GM23338 (cell line): Measurements from ENCODE around the gene COL15A1. TPM values are rescaled to one million over a fixed set of nuclear protein-coding genes. Genes with fewer than 3 reads are reported as not detected.

Source experiments
- ATAC-seq: fragments of 200-7000 bp; cut with Tn5 transposase; 3 replicates; pipeline ENCODE4 v1.9.1; 2020
- DNase-seq: peaks from one replicate; pipeline ENCODE4 v3.0.0-alpha.2; 2015; ENCODE audit warnings: low spot score
- H2AFZ ChIP-seq: fragments of 200-600 bp; sonication (generic); 2 replicates; pipeline ENCODE4 v1.8.0; 2016; ENCODE audit warnings: antibody characterized with exemption, mild to moderate bottlenecking, moderate library complexity
- H3F3A ChIP-seq: fragments of 200-600 bp; sonication (generic); replicated peaks from 2 replicates; pipeline ENCODE4 v1.8.0; 2017; ENCODE audit warnings: antibody characterized with exemption, mixed run types, low read depth
- H3K27ac ChIP-seq: fragments of 200-600 bp; sonication (generic); 2 replicates; pipeline ENCODE4 v1.6.1; 2016; ENCODE audit warnings: low read depth
- H3K27me3 ChIP-seq: fragments of 200-600 bp; sonication (generic); 2 replicates; pipeline ENCODE4 v1.8.0; 2016; ENCODE audit warnings: mild to moderate bottlenecking, mixed run types, moderate library complexity; ENCODE audit not compliant: insufficient read depth
- H3K36me3 ChIP-seq: fragments of 200-600 bp; sonication (generic); 2 replicates; pipeline ENCODE4 v1.8.0; 2016; ENCODE audit warnings: mild to moderate bottlenecking; ENCODE audit not compliant: insufficient read depth
- H3K4me1 ChIP-seq: fragments of 200-600 bp; sonication (generic); 2 replicates; pipeline ENCODE4 v1.8.0; 2016; ENCODE audit warnings: mild to moderate bottlenecking, moderate library complexity; ENCODE audit not compliant: insufficient read depth
- H3K4me2 ChIP-seq: fragments of 200-600 bp; sonication (generic); 2 replicates; pipeline ENCODE4 v1.7.1; 2017; ENCODE audit warnings: mixed run types
- H3K4me3 ChIP-seq: fragments of 200-600 bp; sonication (generic); 2 replicates; pipeline ENCODE4 v1.6.1; 2016; ENCODE audit warnings: mixed run types
- H3K79me2 ChIP-seq: fragments of 200-600 bp; sonication (generic); replicated peaks from 2 replicates; pipeline ENCODE4 v1.8.0; 2017; ENCODE audit warnings: mild to moderate bottlenecking; ENCODE audit not compliant: insufficient read depth
- H3K9me2 ChIP-seq: fragments of 200-600 bp; sonication (generic); 2 replicates; pipeline ENCODE4 v1.8.0; 2017; ENCODE audit not compliant: insufficient read depth
- H4K20me1 ChIP-seq: fragments of 200-600 bp; sonication (generic); replicated peaks from 2 replicates; pipeline ENCODE4 v1.8.0; 2017; ENCODE audit warnings: mild to moderate bottlenecking; ENCODE audit not compliant: insufficient read depth
- H3K27ac Mint-ChIP-seq: 2 replicates; pipeline ENCODE4 v1.8.0; 2020; ENCODE audit warnings: inconsistent platforms, mild to moderate bottlenecking, moderate library complexity, mixed read lengths
- H3K27me3 Mint-ChIP-seq: 3 replicates; pipeline ENCODE4 v1.8.0; 2022; ENCODE audit warnings: low read depth, mild to moderate bottlenecking, moderate library complexity, mixed read lengths, inconsistent platforms; ENCODE audit not compliant: insufficient read depth, poor library complexity
- H3K36me3 Mint-ChIP-seq: 3 replicates; pipeline ENCODE4 v1.8.0; 2021; ENCODE audit warnings: low read depth, mild to moderate bottlenecking, inconsistent platforms, moderate library complexity, mixed read lengths
- H3K4me1 Mint-ChIP-seq: 3 replicates; pipeline ENCODE4 v1.8.0; 2020; ENCODE audit warnings: mild to moderate bottlenecking, inconsistent platforms, mixed read lengths
- H3K4me3 Mint-ChIP-seq: 3 replicates; pipeline ENCODE4 v1.8.0; 2021; ENCODE audit warnings: moderate library complexity, mild to moderate bottlenecking, inconsistent platforms, mixed read lengths
- H3K9me3 Mint-ChIP-seq: 3 replicates; pipeline ENCODE4 v1.8.0; 2020; ENCODE audit warnings: moderate library complexity, mild to moderate bottlenecking, inconsistent platforms, mixed read lengths
- CREB1 ChIP-seq: fragments of 250-450 bp; sonication (Bioruptor Pico); IDR thresholded peaks from 2 replicates; pipeline ENCODE4 v1.5.0; 2020; ENCODE audit warnings: low read depth, mild to moderate bottlenecking, moderate library complexity
- ETS1 ChIP-seq: IDR thresholded peaks from 2 replicates; pipeline ENCODE4 v1.6.1; 2016; ENCODE audit warnings: antibody characterized with exemption
- JUNB ChIP-seq: IDR thresholded peaks from one replicate; pipeline ENCODE4 v1.6.1; 2016; ENCODE audit warnings: antibody characterized with exemption; ENCODE audit not compliant: unreplicated experiment
- POLR2AphosphoS5 ChIP-seq: IDR thresholded peaks from 2 replicates; pipeline ENCODE4 v1.6.1; 2016; ENCODE audit warnings: antibody characterized with exemption, low read depth
- ZNF331 ChIP-seq: fragments of 250-450 bp; sonication (Bioruptor Pico); IDR thresholded peaks from 2 replicates; pipeline ENCODE4 v1.5.0; 2020; ENCODE audit warnings: low read depth, mild to moderate bottlenecking, moderate library complexity
- polyA plus RNA-seq: library from polyadenylated mRNA; unstranded; fragments of >200 nt; fragmentation: Nextera tagmentation; extraction: Ambion mirVana; gene quantifications from 2 replicates; pipeline ENCODE4 v1.2.1, GENCODE V29; 2016
- total RNA-seq: library from RNA; depleted of rRNA; stranded (reverse); fragments of >200 nt; shearing (Covaris generic); gene quantifications from 2 replicates; pipeline ENCODE4 v1.2.3, GENCODE V29; 2014
- TF ChIP-seq, protein P1 (sequence below): fragments of 250-450 bp; sonication (Bioruptor Pico); IDR thresholded peaks from 2 replicates; pipeline ENCODE4 v1.5.0; 2020; ENCODE audit warnings: mild to moderate bottlenecking, moderate library complexity
- TF ChIP-seq, protein P2 (sequence below): IDR thresholded peaks from one replicate; pipeline ENCODE4 v1.6.1; 2018; ENCODE audit warnings: antibody characterized with exemption; ENCODE audit not compliant: unreplicated experiment

COL15A1 gene
- total and polyA plus RNA-seq, 2 experiments from 2014 or later: 0.17 to 0.18 TPM

DNA sequence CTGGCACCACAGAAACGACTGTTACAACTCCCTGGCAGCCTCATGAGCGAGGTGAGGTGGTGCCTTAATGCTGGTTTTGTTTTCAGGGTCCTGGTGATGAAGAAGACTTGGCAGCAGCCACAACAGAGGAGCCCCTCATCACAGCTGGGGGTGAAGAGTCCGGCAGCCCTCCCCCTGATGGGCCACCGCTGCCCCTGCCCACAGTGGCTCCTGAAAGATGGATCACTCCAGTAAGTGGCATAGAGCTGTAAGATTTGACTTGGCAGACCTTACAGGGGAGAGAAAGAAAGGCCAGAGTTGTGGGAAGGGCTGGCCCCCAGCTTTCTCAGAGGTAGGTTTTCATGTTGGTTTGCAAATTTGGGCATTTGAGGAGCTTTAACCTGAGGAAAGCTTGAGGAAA is 72.2 kb downstream of the COL15A1 start (continued):
- TF ChIP-seq, protein P1, sequence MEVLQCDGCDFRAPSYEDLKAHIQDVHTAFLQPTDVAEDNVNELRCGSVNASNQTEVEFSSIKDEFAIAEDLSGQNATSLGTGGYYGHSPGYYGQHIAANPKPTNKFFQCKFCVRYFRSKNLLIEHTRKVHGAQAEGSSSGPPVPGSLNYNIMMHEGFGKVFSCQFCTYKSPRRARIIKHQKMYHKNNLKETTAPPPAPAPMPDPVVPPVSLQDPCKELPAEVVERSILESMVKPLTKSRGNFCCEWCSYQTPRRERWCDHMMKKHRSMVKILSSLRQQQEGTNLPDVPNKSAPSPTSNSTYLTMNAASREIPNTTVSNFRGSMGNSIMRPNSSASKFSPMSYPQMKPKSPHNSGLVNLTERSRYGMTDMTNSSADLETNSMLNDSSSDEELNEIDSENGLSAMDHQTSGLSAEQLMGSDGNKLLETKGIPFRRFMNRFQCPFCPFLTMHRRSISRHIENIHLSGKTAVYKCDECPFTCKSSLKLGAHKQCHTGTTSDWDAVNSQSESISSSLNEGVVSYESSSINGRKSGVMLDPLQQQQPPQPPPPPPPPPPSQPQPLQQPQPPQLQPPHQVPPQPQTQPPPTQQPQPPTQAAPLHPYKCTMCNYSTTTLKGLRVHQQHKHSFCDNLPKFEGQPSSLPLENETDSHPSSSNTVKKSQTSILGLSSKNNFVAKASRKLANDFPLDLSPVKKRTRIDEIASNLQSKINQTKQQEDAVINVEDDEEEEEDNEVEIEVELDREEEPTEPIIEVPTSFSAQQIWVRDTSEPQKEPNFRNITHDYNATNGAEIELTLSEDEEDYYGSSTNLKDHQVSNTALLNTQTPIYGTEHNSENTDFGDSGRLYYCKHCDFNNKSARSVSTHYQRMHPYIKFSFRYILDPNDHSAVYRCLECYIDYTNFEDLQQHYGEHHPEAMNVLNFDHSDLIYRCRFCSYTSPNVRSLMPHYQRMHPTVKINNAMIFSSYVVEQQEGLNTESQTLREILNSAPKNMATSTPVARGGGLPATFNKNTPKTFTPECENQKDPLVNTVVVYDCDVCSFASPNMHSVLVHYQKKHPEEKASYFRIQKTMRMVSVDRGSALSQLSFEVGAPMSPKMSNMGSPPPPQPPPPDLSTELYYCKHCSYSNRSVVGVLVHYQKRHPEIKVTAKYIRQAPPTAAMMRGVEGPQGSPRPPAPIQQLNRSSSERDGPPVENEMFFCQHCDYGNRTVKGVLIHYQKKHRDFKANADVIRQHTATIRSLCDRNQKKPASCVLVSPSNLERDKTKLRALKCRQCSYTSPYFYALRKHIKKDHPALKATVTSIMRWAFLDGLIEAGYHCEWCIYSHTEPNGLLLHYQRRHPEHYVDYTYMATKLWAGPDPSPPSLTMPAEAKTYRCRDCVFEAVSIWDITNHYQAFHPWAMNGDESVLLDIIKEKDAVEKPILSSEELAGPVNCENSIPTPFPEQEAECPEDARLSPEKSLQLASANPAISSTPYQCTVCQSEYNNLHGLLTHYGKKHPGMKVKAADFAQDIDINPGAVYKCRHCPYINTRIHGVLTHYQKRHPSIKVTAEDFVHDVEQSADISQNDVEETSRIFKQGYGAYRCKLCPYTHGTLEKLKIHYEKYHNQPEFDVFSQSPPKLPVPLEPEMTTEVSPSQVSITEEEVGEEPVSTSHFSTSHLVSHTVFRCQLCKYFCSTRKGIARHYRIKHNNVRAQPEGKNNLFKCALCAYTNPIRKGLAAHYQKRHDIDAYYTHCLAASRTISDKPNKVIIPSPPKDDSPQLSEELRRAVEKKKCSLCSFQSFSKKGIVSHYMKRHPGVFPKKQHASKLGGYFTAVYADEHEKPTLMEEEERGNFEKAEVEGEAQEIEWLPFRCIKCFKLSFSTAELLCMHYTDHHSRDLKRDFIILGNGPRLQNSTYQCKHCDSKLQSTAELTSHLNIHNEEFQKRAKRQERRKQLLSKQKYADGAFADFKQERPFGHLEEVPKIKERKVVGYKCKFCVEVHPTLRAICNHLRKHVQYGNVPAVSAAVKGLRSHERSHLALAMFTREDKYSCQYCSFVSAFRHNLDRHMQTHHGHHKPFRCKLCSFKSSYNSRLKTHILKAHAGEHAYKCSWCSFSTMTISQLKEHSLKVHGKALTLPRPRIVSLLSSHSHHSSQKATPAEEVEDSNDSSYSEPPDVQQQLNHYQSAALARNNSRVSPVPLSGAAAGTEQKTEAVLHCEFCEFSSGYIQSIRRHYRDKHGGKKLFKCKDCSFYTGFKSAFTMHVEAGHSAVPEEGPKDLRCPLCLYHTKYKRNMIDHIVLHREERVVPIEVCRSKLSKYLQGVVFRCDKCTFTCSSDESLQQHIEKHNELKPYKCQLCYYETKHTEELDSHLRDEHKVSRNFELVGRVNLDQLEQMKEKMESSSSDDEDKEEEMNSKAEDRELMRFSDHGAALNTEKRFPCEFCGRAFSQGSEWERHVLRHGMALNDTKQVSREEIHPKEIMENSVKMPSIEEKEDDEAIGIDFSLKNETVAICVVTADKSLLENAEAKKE (CRISPR knock-in tag): no peak

DNA sequence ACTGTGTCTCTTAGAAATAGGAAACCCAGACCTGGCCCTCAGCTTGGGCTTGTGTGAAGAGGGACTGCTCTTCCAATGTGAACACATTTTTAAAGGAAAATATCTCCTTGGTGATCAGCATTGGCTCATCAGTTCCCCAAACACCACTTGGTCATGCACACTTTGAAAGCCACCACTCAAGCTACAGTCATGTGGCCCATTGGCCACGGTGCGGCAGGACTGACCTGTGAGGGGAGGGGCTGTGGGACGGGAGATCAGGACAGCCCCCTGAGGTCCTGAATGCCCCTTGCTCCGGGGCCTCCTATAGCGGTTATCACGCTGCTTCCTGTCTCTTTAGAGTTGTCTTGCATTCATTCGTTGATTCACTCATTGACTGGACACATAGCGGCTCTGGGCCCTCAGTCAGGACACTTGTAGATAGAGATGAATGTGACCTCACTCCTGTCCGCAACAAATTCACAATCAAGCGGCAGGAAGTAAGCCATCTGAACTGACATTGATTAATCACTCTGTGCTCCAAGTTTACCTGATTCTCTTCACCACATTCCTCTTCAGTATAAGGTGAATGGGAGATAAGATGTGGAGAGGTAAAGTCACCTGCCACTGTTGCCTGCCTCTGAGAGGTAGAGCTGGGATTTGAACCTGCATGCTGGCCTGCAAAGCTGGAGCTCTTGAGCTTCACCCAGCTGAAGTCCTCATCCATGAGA is 73.1 kb downstream of the COL15A1 start:
- H3K36me3 Mint-ChIP-seq: peaks cover 8% of the 10 kb centered on the region
- no peaks in the 10 kb centered on the region for H3K4me1 ChIP-seq
- H3F3A ChIP-seq: no peaks in the 10 kb centered on the region
- no peaks in the 10 kb centered on the region for H3K4me1 Mint-ChIP-seq
- DNase-seq: no peak
- no peak overlapping the region for H3K4me3 ChIP-seq
- H3K36me3 ChIP-seq: no peaks in the 10 kb centered on the region
- no peak for ATAC-seq
- H3K27me3 ChIP-seq: no peaks in the 10 kb centered on the region
- no peak overlapping the region for H3K27ac Mint-ChIP-seq
- peaks cover 7% of the 10 kb centered on the region for H3K27me3 Mint-ChIP-seq
- no peak overlapping the region for H2AFZ ChIP-seq
- H3K79me2 ChIP-seq: no peaks in the 10 kb centered on the region
- no peak overlapping the region for H3K4me2 ChIP-seq
- H3K9me3 Mint-ChIP-seq: peaks cover 36% of the 10 kb centered on the region
- TF ChIP-seq JUNB (no peak), CREB1 (CRISPR knock-in tag) (no peak)
- H3K4me3 Mint-ChIP-seq: no peak overlapping the region
- H3K9me2 ChIP-seq: peaks cover 14% of the 10 kb centered on the region
- no peaks in the 10 kb centered on the region for H4K20me1 ChIP-seq
- no peak overlapping the region for H3K27ac ChIP-seq

GRCh38 chr9:99018653-99019052 is 74.9 kb downstream of the COL15A1 start:
- no peak overlapping the region for H3K4me3 ChIP-seq
- no peak overlapping the region for H3K4me3 Mint-ChIP-seq
- no peak for DNase-seq
- no peak for ATAC-seq
- no peaks in the 10 kb centered on the region for H3K4me1 ChIP-seq
- no peaks in the 10 kb centered on the region for H3K4me1 Mint-ChIP-seq
- no peak overlapping the region for H3K27ac Mint-ChIP-seq
- no peaks in the 10 kb centered on the region; the same call in 1 of the 3 replicates for H3K36me3 Mint-ChIP-seq
- peaks cover 13% of the 10 kb centered on the region; the same call in 1 of the 2 replicates for H3K9me2 ChIP-seq
- no peaks in the 10 kb centered on the region for H4K20me1 ChIP-seq
- no peak overlapping the region for H3K4me2 ChIP-seq
- no peak overlapping the region for H2AFZ ChIP-seq
- no peaks in the 10 kb centered on the region for H3K27me3 ChIP-seq
- H3K79me2 ChIP-seq: no peaks in the 10 kb centered on the region
- H3K9me3 Mint-ChIP-seq: peaks cover 18% of the 10 kb centered on the region
- no peaks in the 10 kb centered on the region for H3F3A ChIP-seq
- peaks cover 9% of the 10 kb centered on the region for H3K27me3 Mint-ChIP-seq
- H3K36me3 ChIP-seq: no peaks in the 10 kb centered on the region
- H3K27ac ChIP-seq: no peak overlapping the region
- no peak for TF ChIP-seq JUNB
- TF ChIP-seq, protein P2, sequence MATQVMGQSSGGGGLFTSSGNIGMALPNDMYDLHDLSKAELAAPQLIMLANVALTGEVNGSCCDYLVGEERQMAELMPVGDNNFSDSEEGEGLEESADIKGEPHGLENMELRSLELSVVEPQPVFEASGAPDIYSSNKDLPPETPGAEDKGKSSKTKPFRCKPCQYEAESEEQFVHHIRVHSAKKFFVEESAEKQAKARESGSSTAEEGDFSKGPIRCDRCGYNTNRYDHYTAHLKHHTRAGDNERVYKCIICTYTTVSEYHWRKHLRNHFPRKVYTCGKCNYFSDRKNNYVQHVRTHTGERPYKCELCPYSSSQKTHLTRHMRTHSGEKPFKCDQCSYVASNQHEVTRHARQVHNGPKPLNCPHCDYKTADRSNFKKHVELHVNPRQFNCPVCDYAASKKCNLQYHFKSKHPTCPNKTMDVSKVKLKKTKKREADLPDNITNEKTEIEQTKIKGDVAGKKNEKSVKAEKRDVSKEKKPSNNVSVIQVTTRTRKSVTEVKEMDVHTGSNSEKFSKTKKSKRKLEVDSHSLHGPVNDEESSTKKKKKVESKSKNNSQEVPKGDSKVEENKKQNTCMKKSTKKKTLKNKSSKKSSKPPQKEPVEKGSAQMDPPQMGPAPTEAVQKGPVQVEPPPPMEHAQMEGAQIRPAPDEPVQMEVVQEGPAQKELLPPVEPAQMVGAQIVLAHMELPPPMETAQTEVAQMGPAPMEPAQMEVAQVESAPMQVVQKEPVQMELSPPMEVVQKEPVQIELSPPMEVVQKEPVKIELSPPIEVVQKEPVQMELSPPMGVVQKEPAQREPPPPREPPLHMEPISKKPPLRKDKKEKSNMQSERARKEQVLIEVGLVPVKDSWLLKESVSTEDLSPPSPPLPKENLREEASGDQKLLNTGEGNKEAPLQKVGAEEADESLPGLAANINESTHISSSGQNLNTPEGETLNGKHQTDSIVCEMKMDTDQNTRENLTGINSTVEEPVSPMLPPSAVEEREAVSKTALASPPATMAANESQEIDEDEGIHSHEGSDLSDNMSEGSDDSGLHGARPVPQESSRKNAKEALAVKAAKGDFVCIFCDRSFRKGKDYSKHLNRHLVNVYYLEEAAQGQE: no peak
- TF ChIP-seq POLR2AphosphoS5: no peak
- TF ChIP-seq ZNF331: no peak
- TF ChIP-seq ETS1: no peak
